ENCODE results near the gene DNMT1.

DNA sequence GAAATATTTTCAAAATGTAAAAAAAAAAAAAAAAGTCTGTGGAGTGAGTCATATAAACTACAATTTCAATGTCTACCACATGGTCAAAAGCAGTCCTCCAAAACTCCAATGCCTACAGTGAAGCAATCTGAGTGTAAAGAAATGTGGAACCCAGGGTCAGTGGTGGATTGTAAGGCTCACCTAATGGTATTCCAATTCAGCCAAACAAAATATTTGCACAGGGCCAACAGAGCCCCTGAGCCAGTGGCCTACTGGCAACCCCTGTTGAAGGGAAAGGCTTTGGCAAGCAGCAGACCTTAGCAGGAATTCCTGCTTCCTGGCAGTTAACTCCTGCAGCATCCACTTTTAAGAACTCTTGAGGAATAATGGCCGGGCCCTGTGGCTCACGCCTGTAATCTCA lies 3.4 kb downstream of the DNMT1 start:
- TF ChIP-seq POLR2AphosphoS5 (IDR thresholded peaks at IDR 0.05; ENCODE audit: borderline replicate concordance, low read depth, low read length) = no peak
- no peak for TF ChIP-seq EZH2 (IDR thresholded peaks at IDR 0.05)
- no peak for TF ChIP-seq FOXP2 (optimal IDR thresholded peaks at IDR 0.05; ENCODE audit: control extremely low read depth, extremely low read length, insufficient read depth)
